ENCODE measurements around the gene AKAP17A.

DNA sequence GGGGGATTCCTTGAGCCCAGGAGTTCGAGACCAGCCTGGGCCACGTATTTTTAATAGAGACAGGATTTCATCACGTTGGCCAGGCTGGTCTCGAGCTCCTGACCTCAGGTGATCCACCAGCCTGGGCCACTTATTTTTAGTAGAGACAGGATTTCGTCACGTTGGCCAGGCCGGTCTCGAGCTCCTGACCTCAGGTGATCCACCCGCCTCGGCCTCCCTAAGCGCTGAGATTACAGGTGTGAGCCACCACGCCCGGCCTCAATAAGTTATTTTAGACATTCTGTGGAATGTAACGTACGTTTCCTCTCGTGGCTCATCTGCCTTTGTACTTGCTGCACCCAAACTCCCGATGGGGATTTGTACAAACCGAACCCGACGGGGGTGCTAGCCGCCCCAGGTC lies 32.3 kb downstream of the AKAP17A start:
- TF ChIP-seq EP300 (IDR thresholded peaks at IDR 0.05), result no peak
- no peak for TF ChIP-seq POLR2AphosphoS5 (IDR thresholded peaks at IDR 0.05)
- TF ChIP-seq, protein P1, sequence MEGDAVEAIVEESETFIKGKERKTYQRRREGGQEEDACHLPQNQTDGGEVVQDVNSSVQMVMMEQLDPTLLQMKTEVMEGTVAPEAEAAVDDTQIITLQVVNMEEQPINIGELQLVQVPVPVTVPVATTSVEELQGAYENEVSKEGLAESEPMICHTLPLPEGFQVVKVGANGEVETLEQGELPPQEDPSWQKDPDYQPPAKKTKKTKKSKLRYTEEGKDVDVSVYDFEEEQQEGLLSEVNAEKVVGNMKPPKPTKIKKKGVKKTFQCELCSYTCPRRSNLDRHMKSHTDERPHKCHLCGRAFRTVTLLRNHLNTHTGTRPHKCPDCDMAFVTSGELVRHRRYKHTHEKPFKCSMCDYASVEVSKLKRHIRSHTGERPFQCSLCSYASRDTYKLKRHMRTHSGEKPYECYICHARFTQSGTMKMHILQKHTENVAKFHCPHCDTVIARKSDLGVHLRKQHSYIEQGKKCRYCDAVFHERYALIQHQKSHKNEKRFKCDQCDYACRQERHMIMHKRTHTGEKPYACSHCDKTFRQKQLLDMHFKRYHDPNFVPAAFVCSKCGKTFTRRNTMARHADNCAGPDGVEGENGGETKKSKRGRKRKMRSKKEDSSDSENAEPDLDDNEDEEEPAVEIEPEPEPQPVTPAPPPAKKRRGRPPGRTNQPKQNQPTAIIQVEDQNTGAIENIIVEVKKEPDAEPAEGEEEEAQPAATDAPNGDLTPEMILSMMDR (IDR thresholded peaks at IDR 0.05), result no peak
- no peak for TF ChIP-seq POLR2A (IDR thresholded peaks at IDR 0.05)
